ENCODE data around the gene ARID1B. TPM values are rescaled to one million over a fixed set of nuclear protein-coding genes. Genes with fewer than 3 reads are reported as not detected.

The ARID1B gene
- total RNA-seq, 1 donor from 2014 or later, result 26.2 TPM

DNA sequence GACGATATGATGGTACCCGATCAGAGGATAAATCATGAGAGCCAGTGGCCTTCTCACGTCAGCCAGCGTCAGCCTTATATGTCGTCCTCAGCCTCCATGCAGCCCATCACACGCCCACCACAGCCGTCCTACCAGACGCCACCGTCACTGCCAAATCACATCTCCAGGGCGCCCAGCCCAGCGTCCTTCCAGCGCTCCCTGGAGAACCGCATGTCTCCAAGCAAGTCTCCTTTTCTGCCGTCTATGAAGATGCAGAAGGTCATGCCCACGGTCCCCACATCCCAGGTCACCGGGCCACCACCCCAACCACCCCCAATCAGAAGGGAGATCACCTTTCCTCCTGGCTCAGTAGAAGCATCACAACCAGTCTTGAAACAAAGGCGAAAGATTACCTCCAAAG lies 423.9 kb downstream of the ARID1B start:
- DNase-seq (ENCODE audit: low read depth), result no peak

DNA sequence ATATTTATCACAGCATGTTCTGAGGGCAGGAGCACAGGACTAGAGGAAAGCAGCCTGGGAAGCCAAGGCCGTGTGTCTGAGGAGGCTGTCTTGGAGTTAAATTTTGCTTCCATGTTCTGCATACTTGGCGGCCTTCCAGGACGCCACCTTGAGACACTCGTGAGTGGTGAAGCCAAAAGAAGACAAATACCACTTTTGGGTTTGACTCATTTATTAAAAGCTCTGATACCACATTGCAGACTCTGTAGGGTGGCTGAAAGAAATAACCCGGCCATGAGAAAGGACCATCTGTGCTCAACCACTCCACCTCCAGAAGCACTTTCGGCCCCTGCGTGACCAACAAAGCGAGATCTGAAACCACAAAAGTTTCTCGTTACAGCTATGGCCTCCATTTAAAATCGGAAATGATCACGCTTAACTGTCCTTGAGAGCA lies 426.1 kb downstream of the ARID1B start:
- DNase-seq (ENCODE audit: low read depth), result peak; percentile 70

DNA sequence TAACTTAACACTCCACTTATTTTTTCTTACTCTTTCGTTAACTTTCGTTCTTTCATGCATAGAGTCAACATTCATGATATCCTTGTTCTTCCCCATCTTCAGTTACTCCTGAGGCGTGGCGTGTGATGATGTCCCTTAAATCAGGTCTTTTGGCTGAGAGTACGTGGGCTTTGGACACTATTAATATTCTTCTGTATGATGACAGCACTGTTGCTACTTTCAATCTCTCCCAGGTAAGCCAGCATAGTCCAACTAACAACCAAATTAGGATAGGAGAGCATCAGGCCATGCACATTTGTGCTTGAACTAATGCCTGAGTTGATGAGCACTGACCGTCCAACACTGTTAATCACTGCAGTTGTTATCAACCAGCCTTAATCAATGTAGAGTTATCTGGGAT lies 426.6 kb downstream of the ARID1B start:
- DNase-seq (ENCODE audit: low read depth), result no peak

DNA sequence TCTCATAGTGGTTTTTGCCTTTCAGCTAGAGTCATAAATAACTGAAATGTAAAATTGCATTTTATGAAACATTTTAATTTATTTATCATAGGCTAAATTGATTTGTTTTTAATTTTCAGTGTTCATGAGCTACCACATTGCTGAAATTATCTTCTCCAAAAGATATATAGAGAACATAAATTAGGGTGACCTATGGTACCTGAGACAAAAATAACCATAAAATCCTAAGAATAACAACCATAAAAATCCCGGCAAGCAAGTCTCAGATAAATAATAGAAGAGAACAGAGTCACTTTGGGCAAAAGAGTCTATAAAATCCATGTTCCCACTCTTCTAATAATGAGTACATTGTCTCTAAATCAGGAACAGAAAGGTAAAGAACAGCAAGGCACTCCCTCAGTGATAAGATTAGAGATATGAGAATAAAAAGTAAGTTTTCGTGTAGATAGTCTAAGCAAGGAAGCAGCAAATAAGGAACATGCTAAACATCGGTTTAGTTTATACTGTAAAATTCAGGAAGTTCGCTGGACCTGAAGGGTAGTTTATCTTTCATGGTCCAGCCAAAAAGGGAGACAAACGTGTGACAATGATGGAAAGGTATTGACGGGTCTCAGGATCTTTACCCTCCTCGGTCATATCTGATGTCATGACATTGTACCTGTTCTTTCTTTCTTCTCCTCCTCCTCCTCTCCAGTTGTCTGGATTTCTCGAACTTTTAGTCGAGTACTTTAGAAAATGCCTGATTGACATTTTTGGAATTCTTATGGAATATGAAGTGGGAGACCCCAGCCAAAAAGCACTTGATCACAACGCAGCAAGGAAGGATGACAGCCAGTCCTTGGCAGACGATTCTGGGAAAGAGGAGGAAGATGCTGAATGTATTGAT lies 428.5 kb downstream of the ARID1B start:
- DNase-seq (ENCODE audit: low read depth), result no peak

DNA sequence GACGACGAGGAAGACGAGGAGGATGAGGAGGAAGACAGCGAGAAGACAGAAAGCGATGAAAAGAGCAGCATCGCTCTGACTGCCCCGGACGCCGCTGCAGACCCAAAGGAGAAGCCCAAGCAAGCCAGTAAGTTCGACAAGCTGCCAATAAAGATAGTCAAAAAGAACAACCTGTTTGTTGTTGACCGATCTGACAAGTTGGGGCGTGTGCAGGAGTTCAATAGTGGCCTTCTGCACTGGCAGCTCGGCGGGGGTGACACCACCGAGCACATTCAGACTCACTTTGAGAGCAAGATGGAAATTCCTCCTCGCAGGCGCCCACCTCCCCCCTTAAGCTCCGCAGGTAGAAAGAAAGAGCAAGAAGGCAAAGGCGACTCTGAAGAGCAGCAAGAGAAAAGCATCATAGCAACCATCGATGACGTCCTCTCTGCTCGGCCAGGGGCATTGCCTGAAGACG lies 429.2 kb downstream of the ARID1B start:
- no peak for DNase-seq (ENCODE audit: low read depth)

DNA sequence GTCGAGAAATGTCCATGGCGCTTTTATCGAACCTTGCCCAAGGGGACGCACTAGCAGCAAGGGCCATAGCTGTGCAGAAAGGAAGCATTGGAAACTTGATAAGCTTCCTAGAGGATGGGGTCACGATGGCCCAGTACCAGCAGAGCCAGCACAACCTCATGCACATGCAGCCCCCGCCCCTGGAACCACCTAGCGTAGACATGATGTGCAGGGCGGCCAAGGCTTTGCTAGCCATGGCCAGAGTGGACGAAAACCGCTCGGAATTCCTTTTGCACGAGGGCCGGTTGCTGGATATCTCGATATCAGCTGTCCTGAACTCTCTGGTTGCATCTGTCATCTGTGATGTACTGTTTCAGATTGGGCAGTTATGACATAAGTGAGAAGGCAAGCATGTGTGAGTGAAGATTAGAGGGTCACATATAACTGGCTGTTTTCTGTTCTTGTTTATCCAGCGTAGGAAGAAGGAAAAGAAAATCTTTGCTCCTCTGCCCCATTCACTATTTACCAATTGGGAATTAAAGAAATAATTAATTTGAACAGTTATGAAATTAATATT lies 430.4 kb downstream of the ARID1B start:
- DNase-seq (ENCODE audit: low read depth), result no peak

DNA sequence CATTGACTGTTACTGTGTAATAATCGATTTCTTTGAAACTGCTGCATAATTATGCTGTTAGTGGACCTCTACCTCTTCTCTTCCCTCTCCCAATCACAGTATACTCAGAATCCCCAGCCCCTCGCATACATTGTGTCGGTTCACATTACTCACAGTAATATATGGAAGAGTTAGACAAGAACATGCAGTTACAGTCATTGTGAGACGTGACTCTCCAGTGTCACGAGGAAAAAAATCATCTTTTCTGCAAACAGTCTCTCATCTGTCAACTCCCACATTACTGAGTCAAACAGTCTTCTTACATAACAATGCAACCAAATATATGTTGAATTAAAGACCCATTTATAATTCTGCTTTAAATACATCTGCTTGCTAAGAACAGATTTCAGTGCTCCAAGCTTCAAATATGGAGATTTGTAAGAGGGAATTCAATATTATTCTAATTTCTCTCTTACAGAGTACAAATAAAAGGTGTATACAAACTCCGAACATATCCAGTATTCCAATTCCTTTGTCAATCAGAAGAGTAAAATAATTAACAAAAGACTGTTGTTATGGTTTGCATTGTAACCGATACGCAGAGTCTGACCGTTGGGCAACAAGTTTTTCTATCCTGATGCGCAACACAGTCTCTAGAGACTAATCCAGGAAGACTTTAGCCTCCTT lies 432.8 kb downstream of the ARID1B start:
- DNase-seq (ENCODE audit: low read depth), result no peak

DNA sequence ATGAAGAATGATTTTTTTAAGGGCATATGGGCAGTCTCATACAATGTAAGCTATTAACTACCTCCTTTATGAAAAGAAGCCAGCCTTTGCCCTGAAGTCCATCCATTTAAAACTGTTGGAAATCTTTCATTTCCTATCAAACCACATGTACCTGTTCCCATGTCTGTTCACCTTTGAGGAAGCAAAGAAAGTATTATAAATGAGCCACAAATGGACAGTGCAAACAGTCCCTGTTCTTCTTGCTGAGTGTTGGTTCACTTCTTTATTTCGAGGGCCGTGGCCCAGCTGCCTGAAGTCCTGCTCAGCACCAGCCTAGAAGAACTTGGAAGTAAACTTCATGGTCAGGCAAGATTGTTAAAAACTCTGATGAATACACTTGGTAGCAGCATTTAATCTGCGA lies 433.8 kb downstream of the ARID1B start:
- no peak for DNase-seq (ENCODE audit: low read depth)

DNA sequence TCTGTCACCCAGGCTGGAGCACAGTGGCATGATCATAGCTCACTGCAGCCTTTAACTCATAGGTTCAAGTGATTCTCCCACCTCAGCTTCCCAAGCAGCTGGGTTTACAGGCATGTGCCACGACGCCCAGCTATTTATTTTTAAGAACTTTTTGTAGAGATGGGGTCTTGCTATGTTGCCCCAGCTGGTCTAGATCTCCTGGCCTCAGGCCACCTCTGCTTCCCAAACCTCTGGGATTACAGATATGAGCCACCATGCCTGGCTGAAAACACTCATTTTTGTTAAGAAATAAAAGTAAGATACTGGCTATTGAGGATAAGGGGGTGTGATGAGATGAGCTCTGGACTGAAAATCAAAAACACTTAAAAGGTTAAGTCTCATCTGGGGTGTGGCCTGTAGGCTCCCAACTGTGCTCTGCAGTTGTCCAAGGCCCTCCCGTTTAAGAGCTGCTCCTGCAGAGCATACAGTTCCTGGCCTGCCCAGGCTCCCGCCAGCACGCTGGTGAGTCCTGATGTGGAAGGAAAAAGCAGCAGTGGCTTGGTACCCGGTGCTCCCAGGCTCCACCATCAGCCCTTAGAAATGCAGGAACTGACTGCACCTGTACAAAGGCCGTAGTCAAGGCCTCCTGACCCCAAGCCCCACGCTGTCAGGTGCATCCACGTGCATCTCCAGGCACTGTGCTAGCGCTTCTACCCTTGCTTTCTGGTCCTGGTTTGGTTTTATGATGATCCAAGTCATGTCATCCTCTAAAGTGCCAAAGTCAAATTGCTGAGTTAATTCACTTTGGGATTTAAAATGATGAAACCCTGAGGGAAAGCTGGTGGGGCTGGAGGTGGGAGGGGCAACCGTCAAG lies 434.7 kb downstream of the ARID1B start:
- no peak for DNase-seq (ENCODE audit: low read depth)

DNA sequence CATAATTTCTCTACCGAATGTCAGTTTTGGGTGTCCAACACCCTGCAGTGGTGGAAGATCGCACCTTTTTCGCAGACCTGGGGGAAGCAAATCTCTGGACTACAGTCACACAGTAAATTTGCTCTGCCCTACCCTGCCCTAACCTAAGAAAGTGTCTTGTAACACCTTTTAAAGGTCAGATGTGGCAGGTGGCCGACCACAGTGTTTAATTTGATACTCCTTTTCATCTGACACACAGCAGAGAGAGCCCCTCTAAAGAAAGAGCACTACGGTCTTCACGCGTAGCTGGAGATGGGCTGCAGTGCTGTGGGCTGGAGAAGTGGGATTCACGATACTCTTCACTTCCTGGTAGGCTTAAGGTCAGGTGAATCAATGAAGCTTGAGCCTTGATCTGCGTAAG lies 436.2 kb downstream of the ARID1B start:
- no peak for DNase-seq (ENCODE audit: low read depth)

DNA sequence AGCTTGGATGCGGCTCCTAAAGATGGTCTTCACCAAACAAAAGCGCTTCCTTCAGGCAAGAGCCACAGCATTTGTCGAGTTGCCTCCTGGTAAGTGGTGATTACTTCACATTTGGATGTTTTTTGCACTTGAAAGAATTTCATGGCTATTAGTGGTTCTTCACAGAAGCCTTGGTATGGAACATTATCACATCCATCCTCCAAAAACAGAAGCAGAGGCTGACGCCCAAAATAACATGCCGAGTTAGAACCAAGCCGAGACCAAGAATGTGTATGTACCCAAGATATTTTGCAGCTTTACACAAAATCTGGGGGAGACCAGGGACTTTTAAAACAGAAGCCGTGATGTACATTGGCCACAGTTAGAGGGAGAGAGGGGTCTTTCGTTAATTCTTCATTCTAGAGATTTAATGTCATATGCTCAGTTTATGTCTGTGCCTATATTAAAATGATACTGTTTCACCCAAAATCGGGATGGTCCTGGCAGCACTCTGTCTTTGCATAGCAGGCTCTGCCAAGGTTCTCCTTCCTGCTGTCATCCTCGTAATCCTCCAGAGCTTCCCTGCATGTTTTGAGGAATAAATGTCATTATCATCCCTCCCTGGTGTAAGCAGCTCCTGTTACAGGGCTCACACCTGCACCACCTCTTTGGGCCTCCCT lies 436.9 kb downstream of the ARID1B start:
- no peak for DNase-seq (ENCODE audit: low read depth)

DNA sequence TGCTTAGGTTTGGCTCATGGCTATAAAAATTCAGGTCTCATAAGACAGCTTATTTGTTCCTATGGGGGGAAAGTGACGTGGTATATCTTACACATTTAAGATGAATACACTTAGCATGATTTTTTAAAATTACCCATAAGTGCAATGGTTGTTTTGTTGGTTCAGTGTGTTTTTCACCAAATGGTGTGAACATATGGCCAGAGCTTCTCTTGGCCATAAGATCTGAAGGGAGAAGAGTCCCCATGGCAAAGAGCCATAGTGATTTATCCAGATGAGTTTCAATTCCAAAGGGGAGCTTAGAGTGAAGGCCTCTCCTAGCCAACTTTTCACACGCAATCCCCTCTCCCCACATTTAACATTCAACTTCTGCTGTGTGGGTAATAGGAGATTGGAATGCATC lies 438.5 kb downstream of the ARID1B start:
- DNase-seq (ENCODE audit: low read depth), result no peak

DNA sequence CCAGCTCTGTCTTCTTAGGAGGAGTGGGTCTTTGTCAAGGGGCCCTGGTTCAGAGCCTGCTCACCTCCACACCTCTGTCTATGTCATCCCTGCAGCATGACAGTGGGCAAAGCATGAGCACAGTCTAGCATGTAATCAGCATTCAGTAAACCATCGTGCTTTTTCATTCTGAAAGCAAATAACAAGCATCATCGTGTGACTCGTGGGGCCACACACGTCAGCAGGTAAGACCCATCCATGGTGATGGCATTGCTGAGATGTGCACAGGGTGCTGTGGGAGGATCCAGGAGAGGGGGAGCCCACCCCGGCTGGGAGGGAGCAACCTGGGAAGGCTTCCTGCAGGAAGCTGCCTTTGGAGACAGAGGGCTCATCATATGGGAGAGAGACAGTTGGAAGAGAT lies 439.4 kb downstream of the ARID1B start:
- no peak for DNase-seq (ENCODE audit: low read depth)

DNA sequence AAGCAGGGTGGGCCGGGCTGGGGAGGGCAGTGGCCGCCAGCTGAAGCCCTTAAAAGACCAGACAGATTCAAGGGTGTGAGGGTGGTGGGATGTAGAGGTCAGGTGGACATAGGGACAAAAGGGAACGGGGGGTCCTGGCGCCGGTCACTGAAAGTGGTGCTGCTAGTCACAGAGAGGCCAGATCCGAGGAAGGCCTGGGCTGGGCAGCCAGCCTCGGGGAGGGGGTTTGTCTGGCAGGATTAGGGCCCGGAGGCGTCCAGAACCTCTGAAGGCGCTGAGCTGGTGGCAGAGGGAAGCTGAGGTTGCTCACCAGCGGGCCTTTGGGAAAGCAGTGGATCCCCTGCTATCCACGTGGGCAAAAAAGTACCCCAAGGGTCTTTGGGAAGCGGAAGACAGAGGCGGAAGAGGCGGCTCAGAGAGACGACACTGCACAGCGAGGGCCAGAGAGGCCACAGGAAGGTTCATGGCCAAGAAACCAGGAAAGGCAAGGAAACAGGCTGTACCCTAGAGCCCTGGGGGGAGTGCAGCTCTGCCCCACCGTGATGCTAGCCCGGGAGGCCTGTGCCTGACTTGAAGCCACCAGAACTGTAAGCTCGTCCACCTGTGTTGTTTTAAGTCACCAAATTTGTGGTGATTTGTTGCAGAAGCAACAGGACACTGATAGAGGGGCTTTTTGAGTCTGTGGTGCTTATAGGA lies 440.2 kb downstream of the ARID1B start:
- no peak for DNase-seq (ENCODE audit: low read depth)

DNA sequence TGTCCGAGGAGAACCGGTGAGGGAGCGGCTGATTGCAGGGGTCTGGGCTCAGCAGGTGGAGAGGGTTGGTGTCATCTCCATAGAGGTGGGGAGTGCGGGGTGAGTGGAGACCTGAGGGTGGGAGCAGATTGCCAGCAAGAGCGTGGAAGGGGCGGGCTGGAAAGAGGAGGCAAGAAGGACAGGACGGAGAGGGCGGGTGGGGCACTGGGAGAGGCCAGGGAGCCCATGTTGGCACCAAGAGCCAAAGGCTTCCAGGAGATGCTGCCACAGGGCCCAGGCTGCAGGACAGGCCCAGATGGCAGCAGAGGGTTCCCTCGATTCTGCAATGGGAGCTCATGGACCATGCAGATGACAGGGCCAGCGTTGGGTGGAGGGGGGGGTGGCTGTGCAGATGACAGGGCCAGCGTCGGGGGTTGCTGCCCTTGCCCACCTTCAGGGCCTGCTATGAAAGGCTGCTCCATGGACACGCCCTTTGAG lies 440.8 kb downstream of the ARID1B start:
- no peak for DNase-seq (ENCODE audit: low read depth)

DNA sequence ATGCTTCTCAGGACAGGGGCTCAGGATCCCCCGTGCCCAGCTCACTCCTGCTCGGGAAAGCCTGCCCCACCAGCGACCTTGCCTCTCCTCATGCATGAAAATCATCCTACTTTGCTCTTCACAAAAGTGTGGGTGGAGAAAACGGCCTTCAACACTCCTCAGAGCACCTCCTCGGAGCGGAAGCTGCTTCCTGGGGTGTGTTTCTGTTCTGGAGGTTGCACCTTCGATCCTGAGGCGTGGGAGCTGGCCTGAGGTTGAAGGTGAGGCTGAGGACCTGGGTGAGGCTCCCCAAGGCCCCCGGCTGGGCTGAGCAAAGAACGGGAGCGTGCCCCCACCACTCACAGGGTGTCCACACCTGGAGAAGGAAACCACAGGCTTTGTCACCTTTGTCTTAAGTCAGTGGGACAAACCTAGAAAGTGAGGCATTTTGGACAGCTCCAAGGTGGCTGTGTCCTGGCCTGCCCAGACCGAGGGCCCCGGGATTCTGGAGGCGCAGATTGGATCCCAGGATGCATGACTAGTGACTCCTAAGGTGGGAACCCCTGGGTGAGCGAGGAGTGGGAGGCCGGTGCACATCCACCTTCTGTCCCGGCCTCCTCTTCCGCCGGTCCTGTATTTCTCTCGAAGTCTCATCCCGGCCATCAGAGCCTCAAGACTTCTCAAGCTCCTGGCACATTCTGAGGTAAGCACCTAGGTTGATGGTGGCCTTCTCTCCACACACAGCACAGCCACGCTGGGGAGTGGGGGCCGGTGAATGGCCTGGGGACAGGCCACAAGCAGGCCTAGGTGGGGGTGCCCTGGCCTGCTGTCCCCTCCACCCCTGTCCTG lies 441.4 kb downstream of the ARID1B start:
- DNase-seq (ENCODE audit: low read depth), result no peak

DNA sequence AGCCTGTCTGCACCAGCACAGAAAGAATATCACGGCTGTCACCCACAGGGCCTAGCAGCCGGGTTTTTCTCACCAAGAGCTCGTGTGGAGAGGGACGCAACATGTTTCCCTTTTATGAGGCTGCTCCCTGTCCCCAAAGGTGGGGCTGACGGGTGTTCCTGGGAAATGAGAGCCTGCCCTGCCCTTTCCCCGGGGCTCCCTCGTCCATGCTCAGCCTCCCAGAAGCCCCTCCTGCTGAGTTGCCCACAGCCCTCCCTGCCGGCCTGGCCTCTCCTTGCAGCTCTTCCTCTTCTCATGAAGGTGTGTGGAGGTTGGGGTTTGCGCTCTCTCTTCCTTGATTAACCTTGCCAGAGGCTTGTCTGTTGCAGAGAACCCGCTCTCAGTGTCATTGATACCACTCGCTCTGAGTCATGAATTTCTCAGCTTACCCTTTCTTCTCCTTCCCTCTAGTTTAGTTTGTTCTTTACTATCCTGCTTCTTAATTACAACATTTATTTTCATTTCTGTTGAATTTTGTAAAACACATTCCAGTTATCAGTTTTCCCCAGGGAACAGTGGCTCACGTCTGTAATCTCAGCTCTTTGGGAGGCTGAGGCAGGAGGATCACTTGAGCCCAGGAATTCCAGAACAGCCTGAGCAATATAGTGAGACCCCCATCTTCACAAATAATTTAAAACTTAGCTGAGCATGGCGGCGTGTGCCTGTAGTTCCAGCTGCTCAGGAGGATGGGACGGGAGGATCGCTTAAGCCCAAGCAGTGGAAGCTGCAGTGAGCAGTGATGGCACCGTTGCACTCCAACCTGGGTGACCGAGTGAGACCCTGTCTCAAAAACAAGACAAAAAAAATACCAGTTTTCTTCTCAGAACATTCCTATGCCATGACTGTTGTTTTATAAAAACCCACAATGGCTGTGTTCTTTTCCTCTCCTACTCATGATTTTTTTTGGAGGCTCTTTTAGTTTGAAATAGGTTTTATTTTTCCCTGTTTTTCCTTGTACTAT lies 442.3 kb downstream of the ARID1B start:
- no peak for DNase-seq (ENCODE audit: low read depth)

DNA sequence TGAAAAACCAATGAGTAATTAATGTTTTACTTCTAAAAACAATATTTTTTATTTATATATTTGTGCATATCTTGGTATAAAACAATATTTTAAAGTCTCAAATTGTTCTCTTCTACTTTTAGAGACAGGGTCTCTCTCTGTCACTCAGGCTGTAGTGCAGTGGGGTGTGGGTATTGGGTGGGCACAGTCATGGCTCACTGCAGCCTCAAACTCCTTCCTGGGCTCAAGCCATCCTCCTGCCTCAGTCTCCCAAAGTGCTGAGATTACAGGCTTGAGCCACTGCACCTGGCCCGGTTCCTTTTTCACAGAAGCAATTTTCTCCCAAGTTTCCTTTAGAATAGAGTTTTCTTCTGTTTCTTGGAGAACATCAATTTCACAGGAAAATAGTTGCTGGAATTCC lies 443.3 kb downstream of the ARID1B start:
- no peak for DNase-seq (ENCODE audit: low read depth)
